ENCODE measurements around the gene NME5. TPM values are rescaled to one million over a fixed set of nuclear protein-coding genes. Genes with fewer than 3 reads are reported as not detected.
A peak's percentile ranks its signal among the peaks of the same experiment; 100 is the strongest.

Gene NME5
- total RNA-seq, 1 donor from 2014 or later = 1.8 TPM

GRCh38 chr5:138139781-138140090 lies 508 bp upstream of the NME5 start:
- DNase-seq (ENCODE audit: low read depth in 2 of 2) = no peak

DNA sequence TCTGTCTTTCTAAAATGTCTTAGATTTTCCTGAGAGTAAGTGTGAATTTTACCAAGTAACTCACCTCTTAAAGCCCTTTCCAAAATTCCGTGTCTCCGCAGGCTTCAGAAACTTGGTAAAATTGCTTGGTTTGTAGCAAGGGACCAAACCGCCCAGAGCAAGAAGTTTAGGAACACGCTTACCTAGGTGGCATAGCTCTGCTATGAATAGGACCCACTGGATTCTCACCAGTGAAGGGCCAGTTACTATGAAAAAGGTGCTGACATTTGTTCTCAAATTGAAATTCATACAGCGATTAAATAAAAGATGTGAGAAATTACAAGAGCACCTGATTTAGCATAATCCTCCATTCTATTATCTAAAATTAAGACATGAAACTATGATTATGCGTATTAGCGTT lies 6.7 kb downstream of the NME5 start:
- no peak for DNase-seq (ENCODE audit: low read depth in 2 of 2)

GRCh38 chr5:138129347-138129746 lies 9.9 kb downstream of the NME5 start:
- no peak for DNase-seq (ENCODE audit: low read depth in 2 of 2)

- DNase-seq (ENCODE audit: low read depth in 2 of 2) = peak in 1 of 2 donors; percentile 75
Measured at GRCh38 chr5:138128334-138128733, 10.9 kb downstream of the NME5 start.

DNA sequence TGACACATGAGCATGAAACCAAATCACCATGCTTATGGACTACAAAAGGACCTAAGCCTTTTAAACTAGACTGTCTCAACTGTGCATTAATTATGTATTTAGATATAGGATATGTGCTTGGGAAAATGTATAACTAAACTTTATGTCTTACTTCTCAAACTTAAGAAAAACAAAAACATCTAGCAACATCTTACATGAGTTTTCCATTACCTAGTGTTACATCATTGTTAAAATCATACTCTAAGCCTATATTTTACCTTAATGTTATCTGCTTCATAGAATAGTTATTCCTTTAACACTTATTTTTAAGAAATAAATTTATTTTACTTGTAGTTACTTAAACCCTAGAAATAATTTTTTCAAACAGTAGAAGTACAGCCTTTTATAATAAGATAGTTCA lies 24.0 kb downstream of the NME5 start:
- DNase-seq (ENCODE audit: low read depth in 2 of 2) = no peak

- DNase-seq (ENCODE audit: low read depth in 2 of 2) = no peak
Measured at GRCh38 chr5:138111937-138112336, 27.3 kb downstream of the NME5 start.

DNA sequence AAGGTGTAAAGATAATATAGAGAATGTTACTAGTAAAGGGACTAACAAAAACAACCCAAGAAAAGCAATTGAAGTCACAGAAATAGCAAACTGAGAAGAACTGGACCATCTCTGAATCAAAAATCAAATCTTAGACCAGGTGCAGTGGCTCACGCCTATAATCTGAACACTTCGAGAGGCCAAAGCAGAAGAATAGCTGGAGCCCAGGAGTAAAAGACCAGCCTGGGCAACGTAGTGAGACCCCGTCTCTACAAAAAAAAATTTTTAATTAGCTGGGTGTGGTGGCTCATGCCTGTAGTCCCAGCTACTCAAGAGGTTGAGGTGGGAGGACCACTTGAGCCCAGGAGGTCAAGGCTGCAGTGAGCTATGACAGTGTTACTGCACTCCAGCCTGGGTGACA lies 28.0 kb downstream of the NME5 start:
- no peak for DNase-seq (ENCODE audit: low read depth in 2 of 2)

DNA sequence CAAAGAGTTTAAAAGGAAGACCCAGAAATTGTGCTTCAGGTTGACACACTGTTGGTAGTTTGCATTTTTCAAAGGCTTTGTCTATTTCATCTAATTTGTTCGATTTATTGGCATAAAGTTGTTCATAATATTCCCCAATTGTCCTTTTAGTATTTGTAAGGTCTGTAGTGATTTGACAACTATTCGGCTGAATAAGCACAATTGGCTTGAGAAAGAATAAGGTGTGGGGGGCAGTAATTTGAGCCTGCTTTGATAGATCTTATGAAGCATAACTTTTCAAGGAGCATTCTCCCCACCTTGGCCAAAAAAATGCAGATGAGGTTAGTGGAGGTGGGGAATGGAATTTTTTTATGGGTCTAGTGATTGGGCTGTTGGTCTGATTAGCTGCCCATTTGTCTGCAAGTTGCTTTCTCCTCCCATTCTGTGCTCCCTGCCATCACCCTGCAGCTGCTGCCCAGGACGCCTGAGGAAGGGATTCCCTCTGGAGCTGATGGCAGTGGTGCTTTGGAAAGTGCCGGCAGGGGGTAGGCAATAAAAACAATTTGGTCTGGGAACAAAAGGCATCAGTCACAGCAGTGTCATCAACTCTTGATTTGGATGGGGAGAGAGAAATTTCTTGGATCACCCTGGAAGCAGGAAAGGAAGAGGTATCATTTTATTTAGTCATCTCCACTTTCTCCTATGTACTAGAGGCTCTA lies 28.8 kb downstream of the NME5 start:
- no peak for DNase-seq (ENCODE audit: low read depth in 2 of 2)

- no peak for DNase-seq (ENCODE audit: low read depth in 2 of 2)
Measured at GRCh38 chr5:138109463-138110265, 29.6 kb downstream of the NME5 start.

- DNase-seq (ENCODE audit: low read depth in 2 of 2) = no peak
Measured at GRCh38 chr5:138107213-138107612, 32.0 kb downstream of the NME5 start.

GRCh38 chr5:138105709-138106108 lies 33.5 kb downstream of the NME5 start:
- no peak for DNase-seq (ENCODE audit: low read depth in 2 of 2)

DNA sequence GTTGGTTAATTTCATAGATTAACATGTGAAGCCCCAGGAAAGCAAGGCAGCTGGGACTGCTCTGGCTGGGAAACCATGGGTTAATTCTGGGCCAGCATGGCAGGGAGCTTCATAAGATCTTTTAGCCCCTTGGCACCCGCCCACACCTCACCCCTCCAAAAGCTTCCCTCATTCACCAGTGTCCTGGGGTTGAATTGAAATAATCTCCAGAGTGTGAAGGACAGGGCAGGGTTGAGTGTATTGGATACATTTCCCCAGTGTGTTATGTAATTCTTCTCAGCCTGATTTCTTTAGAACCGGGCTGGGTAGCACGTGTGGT lies 36.0 kb downstream of the NME5 start:
- DNase-seq (ENCODE audit: low read depth in 2 of 2) = no peak

GRCh38 chr5:138102454-138103318 lies 36.5 kb downstream of the NME5 start:
- no peak for DNase-seq (ENCODE audit: low read depth in 2 of 2)

DNA sequence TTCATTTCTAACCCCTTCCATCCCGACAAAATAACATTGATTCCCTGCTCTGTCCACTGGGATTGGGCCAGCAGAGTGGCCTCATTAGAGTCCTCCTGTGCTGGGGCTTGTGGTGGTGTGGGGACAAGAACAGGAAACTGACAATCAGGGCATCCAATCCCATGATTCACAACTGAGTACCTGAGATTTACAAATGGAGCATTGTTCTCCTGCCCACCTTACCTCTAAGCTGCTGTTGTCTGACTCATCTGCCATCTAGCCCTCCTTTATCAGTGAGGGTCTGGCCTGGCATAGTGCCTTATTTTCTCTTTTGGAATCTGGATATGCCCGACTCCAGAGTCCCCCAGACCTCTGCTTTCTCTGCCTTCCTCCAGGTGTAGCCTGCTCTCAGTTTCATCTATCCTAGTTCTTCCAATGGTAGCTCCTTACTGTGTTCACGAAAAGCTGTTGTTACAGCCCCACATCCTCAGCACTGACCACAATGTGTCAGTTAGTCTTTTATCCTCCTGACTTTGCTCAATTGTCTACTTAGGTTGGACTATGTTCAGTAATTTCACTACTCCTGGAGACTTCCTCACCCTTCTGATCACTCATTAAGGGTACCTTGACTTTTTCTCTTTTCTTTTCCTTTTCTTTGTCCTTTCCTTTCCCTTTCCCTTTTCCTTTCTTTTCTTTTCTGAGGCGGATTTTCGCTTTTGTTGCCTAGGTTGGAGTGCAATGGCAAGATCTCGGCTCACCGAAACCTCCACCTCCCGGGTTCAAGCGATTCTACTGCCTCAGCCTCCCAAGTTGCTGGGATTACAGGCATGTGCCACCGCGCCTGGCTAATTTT lies 42.0 kb downstream of the NME5 start:
- no peak for DNase-seq (ENCODE audit: low read depth in 2 of 2)

DNA sequence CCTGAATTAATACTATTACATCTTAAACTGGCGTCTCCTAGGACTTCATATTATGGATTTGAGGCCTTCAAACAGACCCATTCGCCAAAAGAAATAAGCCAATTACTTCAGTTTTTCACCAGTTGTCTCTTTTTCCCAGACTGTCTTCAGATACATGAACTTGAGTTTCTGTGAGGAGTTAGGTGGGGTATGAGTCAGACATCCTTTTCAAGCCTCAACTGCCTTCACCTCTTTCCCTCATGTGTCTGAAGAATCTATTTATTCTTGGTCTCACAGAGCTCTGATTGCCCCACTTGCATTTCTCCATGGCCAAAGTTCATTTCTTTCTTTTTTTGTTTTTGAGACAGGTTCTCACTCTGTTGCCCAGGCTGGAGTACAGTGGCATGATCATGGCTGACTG lies 42.9 kb downstream of the NME5 start:
- no peak for DNase-seq (ENCODE audit: low read depth in 2 of 2)

- no peak for DNase-seq (ENCODE audit: low read depth in 2 of 2)
Measured at GRCh38 chr5:138095100-138095907, 43.9 kb downstream of the NME5 start.

GRCh38 chr5:138093036-138093435 lies 46.2 kb downstream of the NME5 start:
- no peak for DNase-seq (ENCODE audit: low read depth in 2 of 2)

DNA sequence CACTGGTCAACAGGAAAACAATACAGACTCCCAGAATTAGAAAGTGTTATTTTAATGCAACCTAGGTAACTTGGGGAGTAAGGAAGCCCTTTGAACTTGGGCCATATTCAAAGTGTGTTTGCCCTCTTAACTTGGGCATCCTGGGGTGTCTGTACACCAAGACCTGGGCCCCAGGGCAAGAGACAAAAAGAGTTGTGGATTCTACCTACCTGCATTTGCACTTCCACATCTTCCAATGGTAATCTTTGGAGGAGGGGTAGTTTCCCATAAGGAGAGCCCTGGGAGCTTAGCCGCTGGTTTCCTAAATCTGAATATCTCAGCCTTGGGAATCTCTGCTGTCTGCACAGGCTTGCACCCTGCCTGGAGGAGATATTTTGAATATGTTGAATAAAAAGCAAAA lies 46.9 kb downstream of the NME5 start:
- no peak for DNase-seq (ENCODE audit: low read depth in 2 of 2)

GRCh38 chr5:138091685-138092084 lies 47.5 kb downstream of the NME5 start:
- DNase-seq (ENCODE audit: low read depth in 2 of 2) = no peak

GRCh38 chr5:138083702-138084101 lies 55.5 kb downstream of the NME5 start, which contains the start of gene WNT8A:
WNT8A (plus strand) TSS chr5:138084033; CDS start chr5:138084128, 95 bp downstream.
- DNase-seq (ENCODE audit: low read depth in 2 of 2) = no peak

DNA sequence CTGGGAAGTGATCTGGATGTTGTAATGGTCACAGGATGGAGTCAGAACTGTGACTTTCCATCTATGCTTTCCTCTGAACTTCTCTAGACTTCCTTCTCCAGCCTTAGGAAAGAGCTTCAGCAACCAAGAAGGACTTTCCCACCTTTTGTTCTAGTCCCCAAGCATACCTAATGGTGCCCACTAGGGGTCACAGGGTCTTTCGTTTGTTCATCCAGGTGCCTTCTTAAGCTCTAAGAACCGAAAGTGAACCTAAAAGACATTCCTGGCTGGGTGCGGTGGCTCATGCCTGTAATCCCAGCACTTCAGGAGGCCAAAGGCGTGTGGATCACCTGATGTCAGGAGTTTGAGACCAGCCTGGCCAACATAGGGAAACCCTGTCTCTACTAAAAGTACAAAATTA lies 57.2 kb downstream of the NME5 start:
- no peak for DNase-seq (ENCODE audit: low read depth in 2 of 2)
